Keratinocyte (primary cell): ENCODE data around the gene OBSL1.

ENCODE experiments used
- EZH2 ChIP-seq: IDR thresholded peaks from one replicate; pipeline ENCODE4 v1.6.1; 2012; ENCODE audit warnings: inconsistent platforms, mild to moderate bottlenecking, low read length, moderate library complexity
- TF ChIP-seq, protein P1 (sequence below), 3 experiments: IDR thresholded peaks in 1 of 3; conservative IDR thresholded peaks in 1 of 3; optimal IDR thresholded peaks in 1 of 3; 2 replicates in 2 of 3; 3 replicates in 1 of 3; pipeline versions ENCODE3 to v1.5.1; 2011; ENCODE audit warnings: low read length in 3 of 3, mild to moderate bottlenecking in 3 of 3, moderate library complexity in 2 of 3, control low read depth in 1 of 3, inconsistent platforms in 1 of 3; ENCODE audit not compliant: insufficient read depth in 2 of 3; ENCODE audit errors: extremely low read depth in 1 of 3

DNA sequence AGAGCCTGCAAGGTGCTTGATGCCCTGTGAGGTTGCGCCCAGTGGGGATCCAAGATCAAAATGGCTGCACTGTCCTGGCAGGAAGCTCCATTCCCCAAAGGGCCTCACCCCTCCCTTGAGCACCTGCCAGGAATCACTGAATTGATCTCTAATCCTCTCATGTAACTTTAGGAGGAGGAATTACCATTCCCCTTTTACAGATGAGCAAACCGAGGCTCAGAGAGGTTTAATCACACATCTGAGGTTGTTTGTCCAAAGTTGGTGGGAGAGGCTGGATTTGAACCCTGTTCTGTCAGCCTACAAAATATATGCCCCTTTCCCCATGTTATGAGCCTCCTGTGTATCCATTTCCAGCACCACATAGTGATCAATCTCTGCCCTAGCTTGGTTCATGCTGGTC, 46.5 kb downstream of the OBSL1 start:
- TF ChIP-seq, protein P1, sequence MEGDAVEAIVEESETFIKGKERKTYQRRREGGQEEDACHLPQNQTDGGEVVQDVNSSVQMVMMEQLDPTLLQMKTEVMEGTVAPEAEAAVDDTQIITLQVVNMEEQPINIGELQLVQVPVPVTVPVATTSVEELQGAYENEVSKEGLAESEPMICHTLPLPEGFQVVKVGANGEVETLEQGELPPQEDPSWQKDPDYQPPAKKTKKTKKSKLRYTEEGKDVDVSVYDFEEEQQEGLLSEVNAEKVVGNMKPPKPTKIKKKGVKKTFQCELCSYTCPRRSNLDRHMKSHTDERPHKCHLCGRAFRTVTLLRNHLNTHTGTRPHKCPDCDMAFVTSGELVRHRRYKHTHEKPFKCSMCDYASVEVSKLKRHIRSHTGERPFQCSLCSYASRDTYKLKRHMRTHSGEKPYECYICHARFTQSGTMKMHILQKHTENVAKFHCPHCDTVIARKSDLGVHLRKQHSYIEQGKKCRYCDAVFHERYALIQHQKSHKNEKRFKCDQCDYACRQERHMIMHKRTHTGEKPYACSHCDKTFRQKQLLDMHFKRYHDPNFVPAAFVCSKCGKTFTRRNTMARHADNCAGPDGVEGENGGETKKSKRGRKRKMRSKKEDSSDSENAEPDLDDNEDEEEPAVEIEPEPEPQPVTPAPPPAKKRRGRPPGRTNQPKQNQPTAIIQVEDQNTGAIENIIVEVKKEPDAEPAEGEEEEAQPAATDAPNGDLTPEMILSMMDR (optimal IDR thresholded peaks at IDR 0.05 in 1 of 3, IDR thresholded peaks at IDR 0.05 in 1 of 3, conservative IDR thresholded peaks at IDR 0.05 in 1 of 3; ENCODE audit: extremely low read depth in 1 of 3, insufficient read depth in 2 of 3, low read length in 3 of 3): no peak
- TF ChIP-seq EZH2: no peak
